NCI-H2107 (cell line): ENCODE measurements around the gene PCNA.
"Not testable (repeated sequence)": the region's sequence is repeated elsewhere in the genome, so short reads cannot be mapped to it uniquely, and the experiment has no call there.

ENCODE experiments used
- DNase-seq: peaks from one replicate; lab custom pipeline; 2025; lab: John Stamatoyannopoulos, UW

Gene PCNA

DNA sequence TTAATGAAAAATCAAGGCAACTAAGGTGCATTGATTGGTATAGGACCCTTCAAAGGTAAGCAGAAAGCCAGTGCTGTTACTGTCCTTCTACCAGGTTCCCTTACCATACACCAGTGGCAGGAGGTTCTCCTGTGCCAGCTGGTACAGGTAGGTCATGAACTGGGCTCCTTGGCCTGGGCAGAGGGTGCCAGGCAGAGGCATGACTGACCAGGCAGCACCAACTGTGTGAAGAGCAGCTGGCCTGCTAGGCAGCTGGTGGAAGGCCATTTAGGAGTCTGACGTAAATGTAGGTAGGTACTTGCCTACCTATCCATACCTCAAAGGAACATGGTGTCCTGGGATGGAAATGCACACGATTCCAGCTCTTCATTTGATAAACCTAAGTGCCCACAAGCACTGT is 23.3 kb downstream of the PCNA start:
- no peak for DNase-seq

DNA sequence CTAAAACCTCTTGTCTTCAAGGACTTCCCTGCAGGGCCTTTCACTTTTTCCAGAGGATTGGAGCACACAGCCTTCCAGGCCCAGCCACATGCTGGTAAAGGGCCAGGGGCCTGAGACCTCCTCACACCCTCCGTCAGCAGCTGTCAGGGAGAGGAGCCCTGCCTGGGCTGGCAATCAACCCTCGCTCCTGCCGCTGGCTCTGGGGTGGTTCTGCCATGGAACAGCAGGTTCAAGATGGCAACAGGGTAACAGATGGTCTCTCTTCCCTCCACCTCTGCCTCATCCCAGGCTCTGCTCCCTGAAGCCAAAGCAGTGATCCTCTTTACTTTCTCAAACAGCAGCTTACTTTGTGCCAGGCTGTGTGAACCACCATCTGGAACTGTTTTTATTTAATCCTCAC is 23.8 kb downstream of the PCNA start:
- DNase-seq = no peak

DNA sequence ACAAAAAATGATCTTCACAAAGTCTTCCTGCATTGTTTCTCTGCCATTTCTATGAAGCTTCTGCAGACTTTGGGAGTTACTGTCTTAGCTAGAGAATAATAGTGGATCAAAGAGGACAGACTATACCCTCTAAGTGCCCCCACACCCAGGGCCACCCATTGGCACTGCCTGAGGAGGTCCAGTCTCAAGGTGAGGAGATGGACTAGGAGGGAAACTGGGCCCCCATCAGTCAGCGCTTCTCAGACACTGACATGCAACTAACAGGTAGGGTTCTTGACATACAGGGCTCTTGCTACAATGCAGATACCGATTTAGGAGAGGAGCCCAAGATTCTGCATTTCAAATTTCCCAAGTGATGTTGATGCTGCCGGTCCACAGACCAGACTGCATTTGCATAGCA is 24.3 kb downstream of the PCNA start:
- DNase-seq = no peak

GRCh38 chr20:5092765-5093339 is 26.9 kb downstream of the PCNA start:
- no peak for DNase-seq

- no peak for DNase-seq
Measured at GRCh38 chr20:5091902-5092301, 27.9 kb downstream of the PCNA start.

DNA sequence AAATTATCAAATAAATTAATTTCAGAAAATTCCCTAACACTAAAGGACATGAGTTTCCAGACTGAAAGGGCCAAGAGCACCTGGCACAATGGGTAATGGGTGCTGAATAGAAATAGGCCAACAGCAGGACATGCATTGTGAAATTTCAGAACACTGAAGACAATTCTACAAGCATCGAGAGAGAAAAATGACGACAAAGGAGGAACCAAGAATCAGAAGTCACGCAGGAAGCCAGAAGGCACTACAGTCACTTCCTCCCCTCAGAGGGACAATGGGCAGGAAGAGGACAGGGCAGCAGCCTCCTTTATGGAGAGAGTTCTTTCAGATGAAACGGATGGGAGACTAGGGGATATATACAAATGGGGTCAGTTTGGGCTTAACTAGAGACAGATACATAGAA is 29.6 kb downstream of the PCNA start:
- no peak for DNase-seq

DNA sequence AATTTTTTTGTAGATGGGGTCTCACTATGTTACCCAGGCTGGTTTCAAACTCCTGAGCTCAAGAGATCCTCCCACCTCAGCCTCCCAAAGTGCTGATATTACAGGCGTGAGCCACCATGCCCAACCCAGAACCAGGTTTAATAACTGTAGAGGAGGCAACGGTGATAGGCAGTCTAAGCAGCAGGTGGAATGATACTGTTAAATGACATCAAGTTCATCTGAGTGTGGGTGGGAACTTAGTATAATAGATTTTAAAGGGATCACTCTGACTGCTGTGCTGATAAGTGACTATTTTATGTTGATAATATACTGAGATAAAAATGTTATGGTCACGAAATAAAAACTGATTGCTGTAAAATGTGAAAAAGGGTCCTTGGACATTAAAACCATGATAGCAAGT is 31.1 kb downstream of the PCNA start:
- DNase-seq = no peak

DNA sequence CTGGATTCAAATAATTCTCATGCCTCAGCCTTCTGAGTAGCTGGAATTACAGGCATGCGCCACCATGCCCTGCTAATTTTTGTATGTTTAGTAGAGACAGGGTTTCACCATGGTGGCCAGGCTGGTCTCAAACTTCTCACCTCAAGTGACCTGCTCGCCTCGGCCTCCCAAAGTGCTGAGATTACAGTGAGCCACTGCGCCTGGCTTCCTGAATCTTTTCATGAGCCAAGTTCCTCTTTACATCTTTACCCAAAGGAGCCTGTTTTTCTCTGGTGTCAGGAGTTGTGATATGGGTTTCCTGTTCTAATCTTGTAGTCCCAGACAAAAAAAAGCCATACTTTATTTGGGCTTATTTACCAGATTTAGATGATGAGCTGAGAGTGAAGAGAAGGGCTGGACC is 34.4 kb downstream of the PCNA start:
- DNase-seq = no peak

- DNase-seq = no peak
Measured at GRCh38 chr20:5080384-5080877, 39.3 kb downstream of the PCNA start.

DNA sequence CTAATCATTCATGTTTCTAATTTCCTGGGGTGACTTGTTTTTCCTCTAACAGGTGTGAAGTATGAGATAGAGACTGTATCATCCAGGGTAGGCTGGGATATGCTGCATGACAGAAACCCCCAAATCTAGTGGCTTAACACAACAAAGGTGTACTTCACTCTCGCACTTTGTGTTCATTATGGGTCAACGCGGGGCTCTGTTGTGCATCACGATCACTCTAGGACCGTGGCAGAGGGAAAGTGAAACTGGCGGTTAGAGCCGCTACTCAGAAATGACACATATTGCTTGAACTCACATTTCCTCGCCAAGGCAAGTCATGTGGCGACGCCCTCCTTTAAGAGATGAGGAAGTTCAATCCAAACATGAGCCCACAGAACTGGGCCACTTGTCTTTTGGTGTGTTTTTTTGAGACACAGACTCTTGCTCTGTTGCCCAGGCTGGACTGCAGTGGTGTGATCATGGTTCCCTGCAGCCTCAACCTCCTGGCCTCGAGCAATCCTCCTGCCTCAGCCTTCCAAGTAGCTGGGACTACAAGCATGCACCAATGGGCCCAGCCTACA is 41.3 kb downstream of the PCNA start:
- no peak for DNase-seq

DNA sequence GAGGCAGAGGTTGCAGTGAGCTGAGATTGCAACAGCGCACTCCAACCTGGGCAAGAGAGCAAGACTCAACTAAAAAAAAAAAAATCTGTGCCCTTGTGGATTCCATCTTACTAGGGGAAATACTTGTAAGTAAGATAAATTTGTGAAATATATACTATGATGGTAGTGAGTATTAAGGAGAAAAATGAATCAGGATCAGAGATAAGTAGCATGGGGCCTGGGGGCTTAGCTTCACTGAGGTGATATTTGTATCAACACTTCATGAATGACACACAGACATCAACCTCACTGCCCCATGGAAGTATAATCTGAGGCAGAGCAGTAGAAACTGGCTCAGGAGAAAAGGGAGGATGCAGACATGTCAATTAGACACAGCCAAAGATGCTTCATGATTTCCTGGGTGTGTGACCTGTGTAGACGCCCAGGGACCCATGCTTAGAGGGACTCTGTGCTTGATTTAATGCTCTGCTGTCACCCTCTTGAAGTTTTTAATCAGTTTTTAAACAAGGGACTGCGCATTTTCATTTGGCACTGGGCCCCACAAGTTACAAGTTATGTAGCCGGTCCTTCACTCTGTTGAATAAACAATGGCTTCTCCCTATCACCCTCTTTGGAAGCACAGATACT is 41.9 kb downstream of the PCNA start:
- DNase-seq = no peak

- DNase-seq = not testable (repeated sequence)
Measured at GRCh38 chr20:5076913-5077312, 42.8 kb downstream of the PCNA start.

DNA sequence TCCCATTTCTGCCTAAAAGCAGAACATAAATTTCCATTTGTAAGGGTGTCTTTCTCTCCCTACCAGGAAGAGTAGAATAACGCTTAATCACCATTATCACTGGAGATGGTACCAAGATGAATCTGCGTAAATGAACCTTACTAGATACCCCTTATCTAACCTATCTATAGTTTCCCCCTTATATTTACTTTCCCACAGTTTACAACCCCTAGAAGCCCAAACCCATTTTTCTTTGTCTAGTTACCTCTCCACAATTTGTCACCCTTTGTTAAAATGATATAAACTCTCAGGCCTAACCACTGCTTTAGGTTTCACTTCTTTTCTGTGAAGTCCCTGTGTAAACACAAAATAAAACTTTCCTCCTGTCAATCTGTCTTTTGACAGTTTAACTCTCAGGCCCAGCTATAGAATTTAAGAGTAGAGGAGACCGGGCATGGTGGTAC is 45.5 kb downstream of the PCNA start:
- DNase-seq = no peak

- DNase-seq = no peak
Measured at GRCh38 chr20:5073660-5074231, 46.0 kb downstream of the PCNA start.

- no peak for DNase-seq
Measured at GRCh38 chr20:5072756-5073659, 46.8 kb downstream of the PCNA start.

DNA sequence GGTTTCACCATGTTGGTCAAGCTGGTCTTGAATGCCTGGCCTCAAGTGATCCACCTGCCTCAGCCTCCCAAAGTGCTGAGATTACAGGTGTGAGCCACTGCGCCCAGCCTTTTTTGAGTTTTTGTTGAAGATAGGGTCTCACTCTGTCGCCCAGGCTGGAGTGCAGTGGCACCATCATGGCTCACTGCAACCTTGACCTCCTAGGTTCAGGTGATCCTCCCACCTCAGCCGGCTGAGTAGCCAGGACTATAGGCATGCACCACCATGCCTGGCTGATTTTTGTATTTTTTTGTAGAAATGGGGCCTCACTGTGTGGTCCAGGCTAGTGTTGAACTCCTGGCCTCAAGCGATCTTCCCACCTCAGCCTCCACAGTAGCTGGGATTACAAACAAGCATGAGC is 47.8 kb downstream of the PCNA start:
- not testable (repeated sequence) for DNase-seq

DNA sequence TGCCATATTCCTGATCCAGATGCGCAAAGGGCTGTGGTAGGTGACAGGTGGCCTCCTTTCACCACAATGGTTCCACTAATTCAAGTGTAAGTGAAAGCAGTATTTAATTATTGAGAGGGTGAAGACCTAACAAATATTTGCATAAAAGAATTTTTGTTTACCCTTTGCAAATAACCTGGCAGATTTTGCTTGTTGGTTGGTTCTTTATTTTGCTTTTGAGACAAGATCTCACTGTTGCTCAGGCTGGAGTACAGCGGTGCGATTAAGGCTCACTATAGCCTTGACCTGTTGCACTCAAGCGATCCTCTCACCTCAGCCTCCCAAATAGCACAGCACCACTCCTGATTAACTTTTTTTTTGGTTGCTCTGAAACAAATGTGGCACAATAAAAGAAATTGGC is 49.2 kb downstream of the PCNA start:
- DNase-seq = no peak

GRCh38 chr20:5070081-5070480 is 49.7 kb downstream of the PCNA start:
- DNase-seq = no peak

- no peak for DNase-seq
Measured at GRCh38 chr20:5069141-5069806, 50.5 kb downstream of the PCNA start.

DNA sequence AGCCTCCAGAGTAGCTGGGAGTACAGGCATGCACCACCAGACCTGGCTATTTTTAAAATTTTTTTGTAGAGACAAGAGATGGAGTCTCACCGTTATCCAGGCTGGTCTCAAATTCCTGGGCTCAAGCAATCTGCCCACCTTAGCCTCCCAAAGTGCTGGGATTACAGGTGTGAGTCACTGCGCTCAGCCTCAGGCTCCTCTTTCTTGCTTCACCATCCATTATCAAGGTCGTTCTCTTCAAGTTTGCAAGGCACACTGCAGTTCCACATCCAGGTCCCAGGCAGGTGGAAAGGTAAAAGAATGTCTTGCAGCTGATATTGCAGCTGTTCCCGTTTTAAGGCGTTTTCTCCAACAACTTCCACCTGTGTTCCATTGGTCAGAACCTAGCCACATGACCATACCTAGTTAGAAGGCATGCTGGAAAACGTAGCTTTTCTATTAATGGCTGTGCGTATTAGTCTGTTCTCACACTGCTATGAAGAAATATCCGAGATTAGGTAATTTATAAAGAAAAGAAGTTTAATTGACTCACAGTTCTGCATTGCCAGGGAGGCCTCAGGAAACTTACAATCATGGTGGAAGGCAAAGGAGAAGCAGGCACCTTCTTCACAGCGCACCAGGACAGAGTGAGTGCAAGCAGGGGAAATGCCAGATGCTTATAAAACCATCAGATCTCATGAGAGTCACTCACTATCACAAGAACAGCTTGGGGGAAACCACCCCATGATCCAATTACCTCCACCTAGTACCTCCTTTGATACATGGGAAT is 51.7 kb downstream of the PCNA start:
- no peak for DNase-seq

- no peak for DNase-seq
Measured at GRCh38 chr20:5065879-5066383, 53.8 kb downstream of the PCNA start.
